Measurements from ENCODE around the gene HS6ST1.

Gene HS6ST1

GRCh38 chr2:128299628-128300027, 19.0 kb downstream of the HS6ST1 start:
- Histone ChIP-seq H3K36me3 (replicated peaks) (no peaks in the 10 kb centered on the region), H3K27me3 (replicated peaks) (no peaks in the 10 kb centered on the region), H3K27ac (no peak overlapping the region), H3K4me3 (ENCODE audit: low read depth, low read length) (no peak overlapping the region)
- no peak for DNase-seq
- TF ChIP-seq, protein P1, sequence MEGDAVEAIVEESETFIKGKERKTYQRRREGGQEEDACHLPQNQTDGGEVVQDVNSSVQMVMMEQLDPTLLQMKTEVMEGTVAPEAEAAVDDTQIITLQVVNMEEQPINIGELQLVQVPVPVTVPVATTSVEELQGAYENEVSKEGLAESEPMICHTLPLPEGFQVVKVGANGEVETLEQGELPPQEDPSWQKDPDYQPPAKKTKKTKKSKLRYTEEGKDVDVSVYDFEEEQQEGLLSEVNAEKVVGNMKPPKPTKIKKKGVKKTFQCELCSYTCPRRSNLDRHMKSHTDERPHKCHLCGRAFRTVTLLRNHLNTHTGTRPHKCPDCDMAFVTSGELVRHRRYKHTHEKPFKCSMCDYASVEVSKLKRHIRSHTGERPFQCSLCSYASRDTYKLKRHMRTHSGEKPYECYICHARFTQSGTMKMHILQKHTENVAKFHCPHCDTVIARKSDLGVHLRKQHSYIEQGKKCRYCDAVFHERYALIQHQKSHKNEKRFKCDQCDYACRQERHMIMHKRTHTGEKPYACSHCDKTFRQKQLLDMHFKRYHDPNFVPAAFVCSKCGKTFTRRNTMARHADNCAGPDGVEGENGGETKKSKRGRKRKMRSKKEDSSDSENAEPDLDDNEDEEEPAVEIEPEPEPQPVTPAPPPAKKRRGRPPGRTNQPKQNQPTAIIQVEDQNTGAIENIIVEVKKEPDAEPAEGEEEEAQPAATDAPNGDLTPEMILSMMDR (IDR thresholded peaks at IDR 0.05; ENCODE audit: low read depth, low read length, missing control alignments) = no peak
- in situ Hi-C loops (cut with HindIII; ENCODE audit: low pct_ligation_motif_present, low sequenced_read_pairs) = loop anchor here (25.0 kb wide), 1 partner anchor 438 kb away; no protein-coding TSS in a partner anchor

DNA sequence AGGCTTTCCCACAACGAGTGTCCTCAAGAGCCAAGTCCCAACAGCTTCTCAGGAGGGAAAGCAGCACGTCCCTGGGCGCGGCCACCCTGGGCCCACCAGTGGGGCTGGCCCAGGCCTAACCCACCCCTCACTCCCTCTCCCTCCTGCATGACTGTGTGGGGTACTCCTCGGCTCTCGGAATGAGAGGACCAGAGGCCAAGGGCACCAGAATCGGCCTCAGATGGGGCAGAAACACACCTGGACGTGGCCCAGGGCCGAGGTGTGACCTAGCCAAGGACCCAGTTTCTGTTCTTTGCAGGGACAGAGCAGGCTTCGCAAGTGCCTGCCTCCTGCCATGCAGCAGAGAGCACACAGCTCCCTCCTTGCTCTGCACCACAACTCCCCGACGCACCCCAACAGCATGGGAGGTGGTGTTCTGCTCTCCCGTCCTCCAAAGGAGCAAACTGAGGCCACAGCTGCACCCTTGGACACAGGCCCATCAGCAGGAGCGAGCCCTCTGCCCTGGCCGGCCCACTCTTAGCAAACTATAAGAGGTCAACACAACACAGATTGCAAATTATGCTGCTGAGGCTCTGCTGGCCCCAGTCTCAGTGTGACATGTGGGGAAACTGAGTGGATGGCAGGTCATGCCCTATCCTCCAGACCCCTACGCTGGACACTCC, 19.7 kb downstream of the HS6ST1 start:
- in situ Hi-C loops (cut with HindIII; ENCODE audit: low pct_ligation_motif_present, low sequenced_read_pairs) = no loop called here
- Histone ChIP-seq H3K36me3 (replicated peaks) (no peaks in the 10 kb centered on the region), H3K27me3 (replicated peaks) (no peaks in the 10 kb centered on the region), H3K27ac (no peak overlapping the region), H3K4me3 (ENCODE audit: low read depth, low read length) (no peak overlapping the region)
- no peak for DNase-seq
- TF ChIP-seq, protein P1 (IDR thresholded peaks at IDR 0.05; ENCODE audit: low read depth, low read length, missing control alignments) = no peak

- H3K36me3 ChIP-seq (replicated peaks) = no peaks in the 10 kb centered on the region
- H3K27ac ChIP-seq = no peak overlapping the region
- no peaks in the 10 kb centered on the region for H3K27me3 ChIP-seq (replicated peaks)
- H3K4me3 ChIP-seq (ENCODE audit: low read depth, low read length) = no peak overlapping the region
- in situ Hi-C loops (cut with HindIII; ENCODE audit: low pct_ligation_motif_present, low sequenced_read_pairs) = no loop called here
- DNase-seq = no peak
- TF ChIP-seq, protein P1 (IDR thresholded peaks at IDR 0.05; ENCODE audit: low read depth, low read length, missing control alignments) = no peak
Observed at GRCh38 chr2:128298286-128298685, 20.4 kb downstream of the HS6ST1 start.

GRCh38 chr2:128293870-128294455, 24.7 kb downstream of the HS6ST1 start:
- no peak for DNase-seq
- in situ Hi-C loops (cut with HindIII; ENCODE audit: low pct_ligation_motif_present, low sequenced_read_pairs) = no loop called here
- no peaks in the 10 kb centered on the region for H3K36me3 ChIP-seq (replicated peaks)
- no peaks in the 10 kb centered on the region for H3K27me3 ChIP-seq (replicated peaks)
- TF ChIP-seq, protein P1 (IDR thresholded peaks at IDR 0.05; ENCODE audit: low read depth, low read length, missing control alignments) = no peak
- H3K4me3 ChIP-seq (ENCODE audit: low read depth, low read length) = no peak overlapping the region
- no peak overlapping the region for H3K27ac ChIP-seq

DNA sequence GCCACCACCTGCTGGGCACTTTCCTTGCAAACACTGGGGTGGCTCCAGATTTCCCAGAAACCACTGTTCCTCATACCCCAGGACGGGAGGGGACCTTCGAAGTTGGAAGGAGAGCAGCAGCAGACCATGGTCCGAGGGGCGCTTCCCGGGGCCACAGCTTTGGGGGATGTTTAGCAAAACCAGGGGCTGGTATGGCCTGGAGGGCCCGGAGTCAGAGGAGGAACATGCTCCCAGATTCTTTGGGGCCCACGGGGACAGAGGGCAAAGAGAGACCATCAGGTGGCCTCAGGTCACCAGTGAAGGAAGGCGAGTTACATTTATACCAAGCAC, 25.3 kb downstream of the HS6ST1 start:
- DNase-seq = no peak
- H3K4me3 ChIP-seq (ENCODE audit: low read depth, low read length) = no peak overlapping the region
- no peaks in the 10 kb centered on the region for H3K27me3 ChIP-seq (replicated peaks)
- in situ Hi-C loops (cut with HindIII; ENCODE audit: low pct_ligation_motif_present, low sequenced_read_pairs) = no loop called here
- no peak overlapping the region for H3K27ac ChIP-seq
- TF ChIP-seq, protein P1 (IDR thresholded peaks at IDR 0.05; ENCODE audit: low read depth, low read length, missing control alignments) = peak; percentile 17
- no peaks in the 10 kb centered on the region for H3K36me3 ChIP-seq (replicated peaks)
